SK-N-DZ (cell line): ENCODE data around the gene PARL. TPM values are rescaled to one million over a fixed set of nuclear protein-coding genes. Genes with fewer than 3 reads are reported as not detected.

Experiments used
- DNase-seq: peaks from one replicate; pipeline ENCODE4 v3.0.0-alpha.2; 2015; ENCODE audit warnings: low spot score
- polyA plus RNA-seq, 2 experiments: library from polyadenylated mRNA; depleted of rRNA; stranded (reverse); fragments of >200 nt; gene quantifications; 2 replicates each; pipeline ENCODE4 v1.2.3, GENCODE V29; 2014

Gene PARL
- 72.2 and 87.9 TPM in 2 replicates for polyA plus RNA-seq (2014; cell fraction: cytosol; rRNA removed)
- 52.3 and 55.5 TPM in 2 replicates for polyA plus RNA-seq (2014; cell fraction: nucleus; rRNA removed)

GRCh38 chr3:183884427-183885296 is at the start of gene PARL:
TSS of gene PARL (minus strand) at chr3:183884880. CDS start at chr3:183884846, 34 bp downstream.
- peak; percentile 95 for DNase-seq

- no peak for DNase-seq
These were observed 48.5 kb upstream of the PARL start for GRCh38 chr3:183933160-183933559.

- DNase-seq = no peak
These were observed 47.2 kb upstream of the PARL start for GRCh38 chr3:183931881-183932280.

GRCh38 chr3:183930086-183930485 is 45.4 kb upstream of the PARL start:
- no peak for DNase-seq

GRCh38 chr3:183927059-183927458 is 42.4 kb upstream of the PARL start:
- no peak for DNase-seq

- no peak for DNase-seq
These were observed 40.3 kb upstream of the PARL start for GRCh38 chr3:183924956-183925355.

DNA sequence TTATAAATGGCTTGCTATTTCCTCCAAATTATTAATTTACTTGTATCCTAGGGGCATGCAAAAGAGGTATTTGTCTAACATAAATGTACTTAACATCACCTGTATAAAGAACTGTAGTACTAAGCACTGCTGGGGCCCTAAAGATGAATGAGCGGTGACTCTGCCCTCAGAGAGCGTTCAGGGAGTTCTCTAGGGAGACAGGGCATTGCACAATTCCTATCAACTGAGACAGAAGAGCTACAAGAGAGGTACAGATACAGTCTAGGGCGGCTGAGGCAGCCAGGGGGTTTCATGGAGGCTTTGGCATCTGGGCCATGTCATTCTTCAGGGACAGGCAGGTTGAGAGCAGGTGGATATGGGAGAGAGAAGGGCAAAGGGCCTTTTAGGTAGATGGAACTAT is 39.9 kb upstream of the PARL start:
- DNase-seq = no peak

DNA sequence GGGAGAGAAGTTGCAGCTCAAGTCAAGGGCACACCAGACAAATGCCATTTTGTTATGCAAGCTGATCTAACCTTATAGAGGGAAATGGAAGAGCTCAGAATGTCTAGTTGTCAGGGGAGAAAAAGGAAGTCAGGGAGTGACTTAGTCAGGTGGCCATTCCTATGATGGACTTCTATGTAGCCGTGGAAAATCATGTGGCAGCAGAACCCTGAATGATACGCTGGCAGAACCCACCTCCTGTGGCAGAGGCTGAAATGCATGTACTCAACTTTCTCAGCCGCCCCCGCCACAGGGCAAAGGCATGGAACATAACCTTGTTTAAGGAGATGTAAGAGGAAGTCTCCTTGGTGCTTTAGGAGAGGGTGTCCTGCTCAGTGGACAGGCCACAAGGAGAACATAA is 37.7 kb upstream of the PARL start:
- no peak for DNase-seq

DNA sequence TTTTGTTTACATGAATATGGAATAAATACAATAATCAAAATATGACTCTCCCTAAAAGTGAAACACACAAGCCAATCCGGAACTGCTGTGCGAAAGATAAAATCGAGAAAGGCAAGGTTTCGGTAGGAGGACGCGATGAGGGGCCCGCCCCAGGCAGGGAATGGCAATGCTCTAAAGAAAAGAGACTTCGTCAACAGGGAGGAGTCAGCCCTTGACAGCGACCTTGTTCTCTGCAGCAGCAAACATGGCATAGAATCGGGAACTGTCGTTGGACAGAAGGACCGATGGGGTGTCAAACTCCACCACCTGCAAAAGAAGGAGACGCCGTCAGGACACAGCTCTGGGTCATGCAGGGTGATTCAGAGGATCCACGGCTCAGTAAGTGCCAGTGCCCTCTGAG is 36.4 kb upstream of the PARL start:
- DNase-seq = no peak

GRCh38 chr3:183920416-183920815 is 35.7 kb upstream of the PARL start:
- no peak for DNase-seq

DNA sequence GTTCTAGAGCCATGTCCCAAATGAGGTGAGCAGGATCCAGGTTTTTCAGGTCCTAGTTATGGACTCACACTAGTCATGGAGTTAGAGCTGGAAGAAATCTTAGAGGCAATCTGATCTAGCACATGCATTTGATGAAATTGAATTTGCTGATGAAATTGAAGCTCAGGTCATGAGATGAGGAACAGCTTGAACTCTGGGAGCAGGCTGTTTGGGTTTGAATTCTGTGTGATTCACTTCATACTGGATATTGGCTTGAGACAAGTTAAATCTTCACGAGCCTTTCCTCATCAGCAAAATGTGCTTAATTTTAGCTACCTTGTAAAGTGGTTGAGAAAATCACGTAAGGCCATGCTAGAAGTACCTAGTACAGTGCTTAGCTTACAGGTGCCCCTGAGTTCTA is 33.5 kb upstream of the PARL start:
- DNase-seq = no peak

GRCh38 chr3:183917776-183918175 is 33.1 kb upstream of the PARL start:
- DNase-seq = no peak

DNA sequence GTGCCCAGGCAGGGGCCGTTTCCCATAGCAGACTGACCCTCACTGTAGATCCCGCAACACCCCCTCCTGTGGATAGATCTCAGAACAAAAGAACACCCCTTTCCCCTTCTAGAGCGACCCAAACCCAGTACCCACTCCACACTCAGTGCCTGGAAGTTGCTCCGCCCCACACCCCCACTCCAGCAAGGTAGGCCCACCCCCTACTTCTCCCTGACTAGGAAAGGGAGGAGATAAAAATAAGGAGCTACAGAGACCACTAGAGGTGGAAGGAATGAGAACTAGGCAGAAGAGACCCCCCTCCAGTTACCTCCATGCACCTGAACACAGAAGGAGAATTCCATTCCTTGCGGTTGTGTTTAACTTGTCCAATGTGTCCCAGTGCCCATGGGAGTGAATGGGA is 30.2 kb upstream of the PARL start:
- no peak for DNase-seq

GRCh38 chr3:183913580-183913920 is 28.9 kb upstream of the PARL start:
- no peak for DNase-seq

DNA sequence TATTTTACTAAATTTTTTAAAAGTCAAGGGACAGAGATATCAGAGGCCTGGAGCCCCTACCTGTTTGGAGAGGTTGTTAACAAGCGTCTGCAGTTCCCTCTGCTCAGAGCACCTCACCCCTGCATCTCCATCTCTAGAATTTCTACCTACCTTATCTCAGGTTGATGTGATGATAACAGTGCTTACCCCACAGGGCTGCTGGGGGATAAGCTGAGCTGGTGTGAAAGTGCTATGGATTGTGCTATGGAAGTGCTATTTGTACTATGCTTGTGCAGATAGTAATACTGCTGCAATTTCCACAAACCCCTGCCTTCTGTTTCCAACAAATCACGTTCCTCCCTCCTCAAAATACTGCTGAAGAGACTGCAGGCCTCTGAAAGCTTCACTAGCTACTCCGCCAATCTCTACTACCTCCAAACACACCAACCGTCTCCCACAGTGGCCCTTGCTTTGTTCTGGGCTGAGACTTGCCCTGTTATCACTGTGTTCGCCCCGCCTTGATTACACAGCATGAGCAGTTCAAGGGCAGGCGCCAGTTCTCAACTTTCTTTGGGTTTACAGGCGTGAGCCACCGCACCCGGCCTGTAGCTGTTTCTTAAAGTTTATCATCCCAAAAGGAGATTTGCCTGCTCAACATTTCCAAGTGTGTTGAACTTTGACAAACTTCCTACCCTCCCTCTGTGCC is 28.4 kb upstream of the PARL start:
- DNase-seq = no peak

DNA sequence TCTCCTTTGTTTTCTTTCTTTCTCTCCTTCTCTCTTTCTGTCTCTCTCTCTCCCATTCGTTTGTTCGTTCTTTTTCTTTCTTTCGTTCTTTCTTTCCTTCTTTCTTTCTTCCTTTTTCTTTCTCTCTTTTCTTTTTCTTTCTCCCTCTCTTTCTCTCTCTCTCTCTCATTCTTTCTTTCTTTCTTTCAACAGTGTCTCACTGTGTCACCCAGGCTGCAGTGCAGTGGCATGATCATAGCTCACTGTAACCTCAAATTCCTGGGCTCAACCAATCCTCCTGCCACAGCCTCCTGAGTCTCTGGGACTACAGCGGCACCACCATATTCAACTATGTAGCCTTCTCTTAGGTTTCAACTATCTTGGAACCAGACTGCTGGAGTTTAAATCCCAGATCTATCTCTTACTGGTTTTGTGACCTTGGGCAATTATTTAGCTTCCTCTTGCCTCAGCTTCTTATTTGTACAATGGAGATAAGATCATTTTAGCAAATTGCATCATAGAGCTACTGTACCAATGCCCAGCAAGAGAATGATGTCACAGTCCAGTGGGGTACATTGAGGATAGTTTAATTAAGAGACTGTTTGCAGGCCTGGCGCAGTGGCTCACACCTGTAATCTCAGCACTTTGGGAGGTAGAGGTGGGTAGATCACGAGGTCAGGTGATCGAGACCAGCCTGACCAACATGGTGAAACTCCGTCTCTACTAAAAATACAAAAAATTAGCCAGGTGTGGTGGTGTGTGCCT is 27.3 kb upstream of the PARL start:
- no peak for DNase-seq

GRCh38 chr3:183911087-183911486 is 26.4 kb upstream of the PARL start:
- DNase-seq = no peak

- no peak for DNase-seq
These were observed 24.4 kb upstream of the PARL start for GRCh38 chr3:183909030-183909600.

DNA sequence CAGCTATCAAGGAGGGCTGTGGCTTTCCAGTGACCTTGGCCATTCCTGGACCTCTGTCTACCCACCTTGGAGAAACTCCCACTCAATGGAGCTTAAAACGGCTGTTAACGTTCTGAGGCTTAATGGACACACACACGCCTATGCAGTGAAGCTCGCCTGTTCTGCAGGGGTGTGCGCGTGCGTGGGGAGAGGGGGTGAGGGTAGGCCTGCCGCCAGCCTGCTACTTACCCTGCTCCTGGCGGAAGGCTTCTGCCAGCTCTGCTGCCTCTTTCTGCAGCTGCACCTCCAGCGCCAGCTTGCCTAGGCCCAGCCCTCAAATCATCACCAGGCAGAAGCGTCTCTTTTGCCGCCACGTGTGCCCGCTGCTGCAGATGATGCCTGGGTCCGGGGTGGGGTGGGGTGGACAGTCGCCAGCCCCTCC is 23.2 kb upstream of the PARL start:
- no peak for DNase-seq

GRCh38 chr3:183907176-183907575 is 22.5 kb upstream of the PARL start:
- DNase-seq = no peak

- DNase-seq = no peak
These were observed 21.7 kb upstream of the PARL start for GRCh38 chr3:183906234-183906921.
